SK-N-MC (cell line): ENCODE measurements around the gene FBLN7.

Source experiments
- DNase-seq: peaks from one replicate; pipeline ENCODE4 v3.0.0-alpha.2; 2011; ENCODE audit warnings: low read depth, low spot score
- H3K27ac ChIP-seq: fragments of 200-600 bp; sonication (generic); 2 replicates; pipeline ENCODE4 v1.5.1; 2016; ENCODE audit warnings: mixed run types
- H3K36me3 ChIP-seq: fragments of 200-600 bp; sonication (generic); 2 replicates; pipeline ENCODE4 v1.6.1; 2017; ENCODE audit warnings: antibody characterized with exemption, low read length, mixed read lengths; ENCODE audit not compliant: insufficient read depth
- H3K4me3 ChIP-seq: fragments of 200-600 bp; sonication (generic); 2 replicates; pipeline ENCODE4 v1.5.1; 2016
- H3K9ac ChIP-seq: fragments of 200-600 bp; sonication (generic); 2 replicates; pipeline ENCODE4 v1.8.0; 2017; ENCODE audit warnings: mixed run types, mixed read lengths; ENCODE audit not compliant: insufficient read length
- H3K9me3 ChIP-seq: fragments of 200-600 bp; sonication (generic); 2 replicates; pipeline ENCODE4 v1.6.1; 2017; ENCODE audit warnings: low read depth, mild to moderate bottlenecking, antibody characterized with exemption, low read length, moderate library complexity, mixed read lengths
- EZH2 ChIP-seq: fragments of 200-600 bp; sonication (generic); IDR thresholded peaks from one replicate; pipeline ENCODE4 v1.6.1; 2017; ENCODE audit warnings: antibody characterized with exemption
- FOXP2 ChIP-seq: optimal IDR thresholded peaks from 2 replicates; pipeline ENCODE3; 2011; ENCODE audit warnings: mild to moderate bottlenecking, moderate library complexity; ENCODE audit not compliant: insufficient read depth; ENCODE audit errors: extremely low read length, control extremely low read depth
- POLR2AphosphoS5 ChIP-seq: IDR thresholded peaks from 2 replicates; pipeline ENCODE4 v1.6.1; 2012; ENCODE audit warnings: mild to moderate bottlenecking, low read depth, low read length, borderline replicate concordance

Gene FBLN7

GRCh38 chr2:112161431-112162145, 23.4 kb downstream of the FBLN7 start:
- DNase-seq = no peak
- no peak overlapping the region for H3K9ac ChIP-seq
- no peak overlapping the region for H3K27ac ChIP-seq
- H3K4me3 ChIP-seq = no peak overlapping the region
- no peak for TF ChIP-seq POLR2AphosphoS5
- H3K9me3 ChIP-seq = no peaks in the 10 kb centered on the region
- H3K36me3 ChIP-seq = no peaks in the 10 kb centered on the region

- no peaks in the 10 kb centered on the region for H3K9me3 ChIP-seq
- no peak for DNase-seq
- H3K9ac ChIP-seq = no peak overlapping the region
- H3K27ac ChIP-seq = no peak overlapping the region
- TF ChIP-seq EZH2 = no peak
- no peak for TF ChIP-seq FOXP2
- no peak for TF ChIP-seq POLR2AphosphoS5
- H3K4me3 ChIP-seq = no peak overlapping the region
- no peaks in the 10 kb centered on the region for H3K36me3 ChIP-seq
These were observed 24.2 kb downstream of the FBLN7 start for GRCh38 chr2:112162341-112162740.

GRCh38 chr2:112162956-112163355, 24.8 kb downstream of the FBLN7 start:
- TF ChIP-seq FOXP2 = no peak
- TF ChIP-seq POLR2AphosphoS5 = no peak
- no peak for TF ChIP-seq EZH2
- H3K9ac ChIP-seq = no peak overlapping the region
- H3K9me3 ChIP-seq = no peaks in the 10 kb centered on the region
- no peak for DNase-seq
- H3K27ac ChIP-seq = no peak overlapping the region
- H3K36me3 ChIP-seq = no peaks in the 10 kb centered on the region
- H3K4me3 ChIP-seq = no peak overlapping the region

GRCh38 chr2:112163541-112163981, 25.4 kb downstream of the FBLN7 start:
- Histone ChIP-seq H3K9me3 (no peaks in the 10 kb centered on the region), H3K9ac (no peak overlapping the region), H3K4me3 (no peak overlapping the region), H3K36me3 (no peaks in the 10 kb centered on the region), H3K27ac (no peak overlapping the region)
- TF ChIP-seq FOXP2 (no peak), EZH2 (no peak), POLR2AphosphoS5 (no peak)
- no peak for DNase-seq

- no peaks in the 10 kb centered on the region for H3K9me3 ChIP-seq
- no peak overlapping the region for H3K9ac ChIP-seq
- no peak overlapping the region for H3K4me3 ChIP-seq
- no peaks in the 10 kb centered on the region for H3K36me3 ChIP-seq
- DNase-seq = no peak
- H3K27ac ChIP-seq = no peak overlapping the region
- TF ChIP-seq POLR2AphosphoS5 = no peak
- no peak for TF ChIP-seq EZH2
- no peak for TF ChIP-seq FOXP2
These were observed 26.7 kb downstream of the FBLN7 start for GRCh38 chr2:112164876-112165275.

- Histone ChIP-seq H3K9me3 (no peaks in the 10 kb centered on the region), H3K27ac (no peak overlapping the region)
These were observed 27.1 kb downstream of the FBLN7 start for GRCh38 chr2:112165296-112165695.

GRCh38 chr2:112166806-112167499, 28.8 kb downstream of the FBLN7 start:
- DNase-seq = no peak
- Histone ChIP-seq H3K9me3 (no peaks in the 10 kb centered on the region), H3K4me3 (no peak overlapping the region), H3K36me3 (no peaks in the 10 kb centered on the region), H3K27ac (no peak overlapping the region), H3K9ac (no peak overlapping the region)
- TF ChIP-seq POLR2AphosphoS5 (no peak), EZH2 (no peak), FOXP2 (no peak)

More at GRCh38 chr2:112165296-112165695, 27.1 kb downstream of the FBLN7 start:
- Histone ChIP-seq H3K36me3 (no peaks in the 10 kb centered on the region), H3K4me3 (no peak overlapping the region), H3K9ac (no peak overlapping the region)
- TF ChIP-seq FOXP2 (no peak), EZH2 (no peak), POLR2AphosphoS5 (no peak)
- no peak for DNase-seq

GRCh38 chr2:112168422-112169124, 30.4 kb downstream of the FBLN7 start:
- H3K36me3 ChIP-seq = no peaks in the 10 kb centered on the region
- TF ChIP-seq EZH2 (no peak), FOXP2 (no peak), POLR2AphosphoS5 (no peak)
- H3K9ac ChIP-seq = no peak overlapping the region
- no peaks in the 10 kb centered on the region for H3K9me3 ChIP-seq
- no peak overlapping the region for H3K27ac ChIP-seq
- DNase-seq = no peak
- H3K4me3 ChIP-seq = no peak overlapping the region

GRCh38 chr2:112170495-112170894, 32.3 kb downstream of the FBLN7 start:
- H3K4me3 ChIP-seq = no peak overlapping the region
- no peaks in the 10 kb centered on the region for H3K36me3 ChIP-seq
- no peak for DNase-seq
- no peaks in the 10 kb centered on the region for H3K9me3 ChIP-seq
- H3K9ac ChIP-seq = no peak overlapping the region
- no peak overlapping the region for H3K27ac ChIP-seq
- TF ChIP-seq FOXP2 (no peak), EZH2 (no peak), POLR2AphosphoS5 (no peak)
